Measurements from ENCODE around the gene CCDC6. TPM values are rescaled to one million over a fixed set of nuclear protein-coding genes. Genes with fewer than 3 reads are reported as not detected.
A peak's percentile ranks its signal among the peaks of the same experiment; 100 is the strongest.

CCDC6 gene
- total and polyA plus RNA-seq, 9 of the 15 experiments (the other 6 are each of a cell fraction or from before 2014, with no cell fraction given) = 10.4 to 41.0 (median 20.9) TPM

- TF ChIP-seq MAFG (tag; conservative IDR thresholded peaks at IDR 0.05) = no peak
- TF ChIP-seq ZNF444 (CRISPR knock-in tag; IDR thresholded peaks at IDR 0.05) = no peak
- TF ChIP-seq POLR2AphosphoS5 (IDR thresholded peaks at IDR 0.05; ENCODE audit: control insufficient read depth, insufficient read depth, low read depth, low read length) = peak; percentile 81
- TF ChIP-seq ZNF146 (CRISPR knock-in tag; IDR thresholded peaks at IDR 0.05; ENCODE audit: unreplicated experiment) = no peak
- 0 out of 2 replicates have a peak, but pooled peaks have one; percentile 6 for TF ChIP-seq NFE2 (IDR thresholded peaks at IDR 0.05; ENCODE audit: low read depth)
- no peak for TF ChIP-seq PTTG1 (tag; IDR thresholded peaks at IDR 0.05; ENCODE audit: low read depth)
- TF ChIP-seq ZNF830 (CRISPR knock-in tag; IDR thresholded peaks at IDR 0.05) = no peak
- TF ChIP-seq REST (IDR thresholded peaks at IDR 0.05; ENCODE audit: borderline replicate concordance) = no peak
- TF ChIP-seq REST (CRISPR knock-in tag; IDR thresholded peaks at IDR 0.05; ENCODE audit: low read depth) = no peak
- peak; percentile 30; the same call in 1 of the 2 replicates for TF ChIP-seq NBN (IDR thresholded peaks at IDR 0.05; ENCODE audit: low read depth)
- TF ChIP-seq TRIM24 (IDR thresholded peaks at IDR 0.05) = no peak
- TF ChIP-seq IRF2 (CRISPR knock-in tag; IDR thresholded peaks at IDR 0.05) = no peak
- peak; percentile 73; the same call in 1 of the 2 replicates for TF ChIP-seq CREB5 (CRISPR knock-in tag; IDR thresholded peaks at IDR 0.05)
- no peak for TF ChIP-seq ERF (CRISPR knock-in tag; IDR thresholded peaks at IDR 0.05)
- peak; percentile 54; the same call in 1 of the 2 replicates for TF ChIP-seq KAT7 (CRISPR knock-in tag; IDR thresholded peaks at IDR 0.05; ENCODE audit: borderline replicate concordance)
- no peak for TF ChIP-seq ZNF668 (CRISPR knock-in tag; IDR thresholded peaks at IDR 0.05)
- no peak for TF ChIP-seq ZNF644 (tag; IDR thresholded peaks at IDR 0.05; ENCODE audit: low read depth)
- TF ChIP-seq PPARD (CRISPR knock-in tag; IDR thresholded peaks at IDR 0.05) = no peak
- no peak for TF ChIP-seq GABPB1 (CRISPR knock-in tag; IDR thresholded peaks at IDR 0.05)
- TF ChIP-seq ZNF77 (CRISPR knock-in tag; IDR thresholded peaks at IDR 0.05) = no peak
- TF ChIP-seq NFIC (IDR thresholded peaks at IDR 0.05) = no peak
Measured at GRCh38 chr10:59907918-59908807, 1.8 kb upstream of the CCDC6 start (continued).
